ENCODE results near the gene GLRA1. TPM values are rescaled to one million over a fixed set of nuclear protein-coding genes. Genes with fewer than 3 reads are reported as not detected.

Gene GLRA1
- polyA plus RNA-seq, 1 donor = 0.03 TPM

DNA sequence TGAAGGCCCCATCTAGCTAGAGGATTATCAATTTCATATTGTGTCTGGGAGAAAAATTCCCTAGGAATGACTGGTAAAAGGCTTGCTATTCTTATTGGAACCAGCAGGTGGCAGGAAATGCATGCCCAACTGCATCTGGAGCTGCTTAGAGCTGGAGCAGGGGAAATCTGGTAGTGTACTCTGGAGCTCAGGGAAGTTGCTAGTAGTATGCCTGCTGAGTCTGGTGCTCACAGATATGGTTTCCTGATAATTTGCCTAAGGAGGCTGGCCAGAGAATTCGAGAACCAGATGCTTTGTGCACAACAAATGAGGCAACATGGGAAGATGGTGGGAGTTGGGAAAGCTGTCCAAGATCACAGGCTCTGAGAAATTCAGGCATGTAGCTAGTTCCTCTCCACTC lies 99.2 kb downstream of the GLRA1 start:
- H3K27ac ChIP-seq (ENCODE audit: low read length) = no peak overlapping the region
- no peak overlapping the region for H3K4me3 ChIP-seq (ENCODE audit: low read length)
- H3K27me3 ChIP-seq (ENCODE audit: control insufficient read depth, insufficient read depth, low read length) = no peaks in the 10 kb centered on the region
- H3K9me3 ChIP-seq (ENCODE audit: control insufficient read depth, low read depth, low read length) = no peaks in the 10 kb centered on the region
- no CpG with 5 or more reads among the region's 1 CpG for WGBS (ENCODE audit: insufficient coverage, low lambda C conversion rate)
- H3K4me1 ChIP-seq (ENCODE audit: control insufficient read depth, insufficient read depth, low read length) = peaks cover 4% of the 10 kb centered on the region
- DNase-seq = peak; percentile 37 to 49
- H3K36me3 ChIP-seq (ENCODE audit: control insufficient read depth, insufficient read depth, low read length) = no peaks in the 10 kb centered on the region

GRCh38 chr5:151822141-151822540 lies 102.5 kb downstream of the GLRA1 start:
- H3K4me1 ChIP-seq (ENCODE audit: control insufficient read depth, insufficient read depth, low read length) = peaks cover 4% of the 10 kb centered on the region
- no peaks in the 10 kb centered on the region for H3K9me3 ChIP-seq (ENCODE audit: control insufficient read depth, low read depth, low read length)
- H3K27ac ChIP-seq (ENCODE audit: low read length) = no peak overlapping the region
- H3K36me3 ChIP-seq (ENCODE audit: control insufficient read depth, insufficient read depth, low read length) = no peaks in the 10 kb centered on the region
- H3K27me3 ChIP-seq (ENCODE audit: control insufficient read depth, insufficient read depth, low read length) = no peaks in the 10 kb centered on the region
- DNase-seq = no peak
- WGBS (ENCODE audit: insufficient coverage, low lambda C conversion rate) = no CpG with 5 or more reads among the region's 4 CpGs
- no peak overlapping the region for H3K4me3 ChIP-seq (ENCODE audit: low read length)

- Histone ChIP-seq H3K27me3 (ENCODE audit: control insufficient read depth, insufficient read depth, low read length) (no peaks in the 10 kb centered on the region), H3K36me3 (ENCODE audit: control insufficient read depth, insufficient read depth, low read length) (no peaks in the 10 kb centered on the region), H3K9me3 (ENCODE audit: control insufficient read depth, low read depth, low read length) (no peaks in the 10 kb centered on the region), H3K4me1 (ENCODE audit: control insufficient read depth, insufficient read depth, low read length) (peaks cover 4% of the 10 kb centered on the region), H3K4me3 (ENCODE audit: low read length) (no peak overlapping the region), H3K27ac (ENCODE audit: low read length) (no peak overlapping the region)
- no CpG with 5 or more reads among the region's 1 CpG for WGBS (ENCODE audit: insufficient coverage, low lambda C conversion rate)
- DNase-seq = peak; percentile 14 to 64
Observed at GRCh38 chr5:151820903-151821302, 103.7 kb downstream of the GLRA1 start.

- 100% methylated on average over 1 of the region's 3 CpGs for WGBS (ENCODE audit: insufficient coverage, low lambda C conversion rate)
- Histone ChIP-seq H3K4me3 (ENCODE audit: low read length) (no peak overlapping the region), H3K27ac (ENCODE audit: low read length) (no peak overlapping the region), H3K36me3 (ENCODE audit: control insufficient read depth, insufficient read depth, low read length) (no peaks in the 10 kb centered on the region), H3K27me3 (ENCODE audit: control insufficient read depth, insufficient read depth, low read length) (no peaks in the 10 kb centered on the region), H3K9me3 (ENCODE audit: control insufficient read depth, low read depth, low read length) (no peaks in the 10 kb centered on the region), H3K4me1 (ENCODE audit: control insufficient read depth, insufficient read depth, low read length) (peaks cover 4% of the 10 kb centered on the region)
- DNase-seq = no peak
Observed at GRCh38 chr5:151820271-151820670, 104.4 kb downstream of the GLRA1 start.

- Histone ChIP-seq H3K27ac (ENCODE audit: low read length) (no peak overlapping the region), H3K4me1 (ENCODE audit: control insufficient read depth, insufficient read depth, low read length) (peaks cover 4% of the 10 kb centered on the region), H3K36me3 (ENCODE audit: control insufficient read depth, insufficient read depth, low read length) (peaks cover 3% of the 10 kb centered on the region), H3K27me3 (ENCODE audit: control insufficient read depth, insufficient read depth, low read length) (no peaks in the 10 kb centered on the region), H3K9me3 (ENCODE audit: control insufficient read depth, low read depth, low read length) (no peaks in the 10 kb centered on the region), H3K4me3 (ENCODE audit: low read length) (no peak overlapping the region)
- DNase-seq = no peak
Observed at GRCh38 chr5:151819830-151820229, 104.8 kb downstream of the GLRA1 start.

GRCh38 chr5:151815051-151815450 lies 109.6 kb downstream of the GLRA1 start:
- H3K4me3 ChIP-seq (ENCODE audit: low read length) = no peak overlapping the region
- H3K36me3 ChIP-seq (ENCODE audit: control insufficient read depth, insufficient read depth, low read length) = peaks cover 29% of the 10 kb centered on the region
- WGBS (ENCODE audit: insufficient coverage, low lambda C conversion rate) = no CpG with 5 or more reads among the region's 1 CpG

GRCh38 chr5:151812757-151813309 lies 111.8 kb downstream of the GLRA1 start:
- Histone ChIP-seq H3K36me3 (ENCODE audit: control insufficient read depth, insufficient read depth, low read length) (peaks cover 42% of the 10 kb centered on the region), H3K27me3 (ENCODE audit: control insufficient read depth, insufficient read depth, low read length) (no peaks in the 10 kb centered on the region), H3K9me3 (ENCODE audit: control insufficient read depth, low read depth, low read length) (no peaks in the 10 kb centered on the region), H3K4me1 (ENCODE audit: control insufficient read depth, insufficient read depth, low read length) (no peaks in the 10 kb centered on the region), H3K27ac (ENCODE audit: low read length) (no peak overlapping the region), H3K4me3 (ENCODE audit: low read length) (no peak overlapping the region)
- no peak for DNase-seq
- no CpG with 5 or more reads among the region's 2 CpGs for WGBS (ENCODE audit: insufficient coverage, low lambda C conversion rate)

More at GRCh38 chr5:151815051-151815450, 109.6 kb downstream of the GLRA1 start:
- H3K4me1 ChIP-seq (ENCODE audit: control insufficient read depth, insufficient read depth, low read length) = no peaks in the 10 kb centered on the region
- H3K9me3 ChIP-seq (ENCODE audit: control insufficient read depth, low read depth, low read length) = no peaks in the 10 kb centered on the region
- no peak for DNase-seq
- H3K27me3 ChIP-seq (ENCODE audit: control insufficient read depth, insufficient read depth, low read length) = no peaks in the 10 kb centered on the region
- no peak overlapping the region for H3K27ac ChIP-seq (ENCODE audit: low read length)

DNA sequence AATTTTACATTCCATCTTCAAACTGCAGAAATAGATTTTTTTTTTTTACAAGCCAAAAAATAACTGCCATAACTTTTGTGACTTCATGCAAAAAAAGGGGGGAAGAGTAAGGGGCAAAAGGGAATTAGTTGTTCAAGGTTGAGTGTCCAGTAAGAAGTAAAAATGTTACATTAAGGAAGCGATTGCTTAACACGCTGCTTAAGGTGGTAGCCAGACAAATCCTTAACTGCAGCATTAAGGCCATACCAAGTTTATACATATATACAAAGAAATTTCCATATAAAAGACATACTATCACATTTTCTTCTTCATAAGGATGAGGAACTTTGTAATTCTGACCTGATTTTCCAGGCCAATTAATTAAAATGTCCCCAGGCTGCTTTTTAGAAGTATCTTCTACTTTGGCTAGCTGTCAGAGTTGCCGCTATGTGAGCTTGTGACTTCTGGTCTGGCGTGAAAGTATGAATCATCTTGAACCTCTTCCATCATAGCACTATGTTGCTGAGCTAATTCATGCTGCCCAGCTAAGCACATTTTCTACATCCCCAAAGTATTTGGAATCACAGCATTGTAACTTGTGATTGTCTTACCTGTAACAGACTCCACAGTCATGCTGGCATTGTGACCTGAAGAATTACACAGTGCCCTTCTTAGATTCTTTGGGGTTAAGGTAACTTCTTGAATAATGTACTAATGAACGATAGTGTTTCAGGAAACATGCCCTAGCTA lies 112.9 kb downstream of the GLRA1 start:
- Histone ChIP-seq H3K27me3 (ENCODE audit: control insufficient read depth, insufficient read depth, low read length) (no peaks in the 10 kb centered on the region), H3K4me3 (ENCODE audit: low read length) (no peak overlapping the region), H3K27ac (ENCODE audit: low read length) (no peak overlapping the region), H3K36me3 (ENCODE audit: control insufficient read depth, insufficient read depth, low read length) (peaks cover 45% of the 10 kb centered on the region), H3K9me3 (ENCODE audit: control insufficient read depth, low read depth, low read length) (no peaks in the 10 kb centered on the region), H3K4me1 (ENCODE audit: control insufficient read depth, insufficient read depth, low read length) (no peaks in the 10 kb centered on the region)
- no CpG with 5 or more reads among the region's 5 CpGs for WGBS (ENCODE audit: insufficient coverage, low lambda C conversion rate)
- no peak for DNase-seq

GRCh38 chr5:151810897-151811296 lies 113.8 kb downstream of the GLRA1 start:
- H3K27ac ChIP-seq (ENCODE audit: low read length) = no peak overlapping the region
- H3K9me3 ChIP-seq (ENCODE audit: control insufficient read depth, low read depth, low read length) = no peaks in the 10 kb centered on the region
- no peaks in the 10 kb centered on the region for H3K4me1 ChIP-seq (ENCODE audit: control insufficient read depth, insufficient read depth, low read length)
- no peak for DNase-seq
- no peak overlapping the region for H3K4me3 ChIP-seq (ENCODE audit: low read length)
- H3K27me3 ChIP-seq (ENCODE audit: control insufficient read depth, insufficient read depth, low read length) = no peaks in the 10 kb centered on the region
- 100% methylated on average over 1 of the region's 1 CpG for WGBS (ENCODE audit: insufficient coverage, low lambda C conversion rate)
- H3K36me3 ChIP-seq (ENCODE audit: control insufficient read depth, insufficient read depth, low read length) = peaks cover 54% of the 10 kb centered on the region

DNA sequence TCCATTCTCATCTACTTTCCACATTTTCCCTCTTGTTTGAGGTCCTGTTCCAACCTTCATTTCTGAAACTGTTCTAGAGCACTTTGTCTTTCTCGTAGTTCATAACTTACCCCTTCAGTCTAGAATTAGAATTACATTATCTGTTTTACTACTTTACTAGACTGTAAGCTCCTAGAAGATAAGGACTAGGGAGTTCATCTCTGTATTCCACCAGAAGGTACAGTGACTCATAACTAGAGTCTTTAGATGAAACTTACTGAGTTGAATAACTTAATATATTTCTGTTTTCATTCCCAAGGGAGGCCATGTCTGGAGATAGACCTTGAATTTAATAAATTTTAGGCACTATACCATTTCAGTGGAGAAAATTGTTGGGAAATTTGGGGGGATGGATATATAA lies 114.2 kb downstream of the GLRA1 start:
- DNase-seq = no peak
- Histone ChIP-seq H3K9me3 (ENCODE audit: control insufficient read depth, low read depth, low read length) (no peaks in the 10 kb centered on the region), H3K36me3 (ENCODE audit: control insufficient read depth, insufficient read depth, low read length) (peaks cover 58% of the 10 kb centered on the region), H3K4me3 (ENCODE audit: low read length) (no peak overlapping the region), H3K27ac (ENCODE audit: low read length) (no peak overlapping the region), H3K27me3 (ENCODE audit: control insufficient read depth, insufficient read depth, low read length) (no peaks in the 10 kb centered on the region), H3K4me1 (ENCODE audit: control insufficient read depth, insufficient read depth, low read length) (no peaks in the 10 kb centered on the region)
- 80% methylated on average over 1 of the region's 1 CpG for WGBS (ENCODE audit: insufficient coverage, low lambda C conversion rate)
